Measurements from ENCODE around the gene SLC10A7.

- TF ChIP-seq POLR2A (IDR thresholded peaks at IDR 0.05), result no peak
- TF ChIP-seq, protein P1, sequence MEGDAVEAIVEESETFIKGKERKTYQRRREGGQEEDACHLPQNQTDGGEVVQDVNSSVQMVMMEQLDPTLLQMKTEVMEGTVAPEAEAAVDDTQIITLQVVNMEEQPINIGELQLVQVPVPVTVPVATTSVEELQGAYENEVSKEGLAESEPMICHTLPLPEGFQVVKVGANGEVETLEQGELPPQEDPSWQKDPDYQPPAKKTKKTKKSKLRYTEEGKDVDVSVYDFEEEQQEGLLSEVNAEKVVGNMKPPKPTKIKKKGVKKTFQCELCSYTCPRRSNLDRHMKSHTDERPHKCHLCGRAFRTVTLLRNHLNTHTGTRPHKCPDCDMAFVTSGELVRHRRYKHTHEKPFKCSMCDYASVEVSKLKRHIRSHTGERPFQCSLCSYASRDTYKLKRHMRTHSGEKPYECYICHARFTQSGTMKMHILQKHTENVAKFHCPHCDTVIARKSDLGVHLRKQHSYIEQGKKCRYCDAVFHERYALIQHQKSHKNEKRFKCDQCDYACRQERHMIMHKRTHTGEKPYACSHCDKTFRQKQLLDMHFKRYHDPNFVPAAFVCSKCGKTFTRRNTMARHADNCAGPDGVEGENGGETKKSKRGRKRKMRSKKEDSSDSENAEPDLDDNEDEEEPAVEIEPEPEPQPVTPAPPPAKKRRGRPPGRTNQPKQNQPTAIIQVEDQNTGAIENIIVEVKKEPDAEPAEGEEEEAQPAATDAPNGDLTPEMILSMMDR (IDR thresholded peaks at IDR 0.05), result no peak
Measured at GRCh38 chr4:146282657-146283056, 239.1 kb downstream of the SLC10A7 start.

Measured in adrenal gland (tissue), 5 donors.